GM23248 (cell line): ENCODE results near the gene MLLT10.

ENCODE experiments used
- EZH2 ChIP-seq: fragments of 200-600 bp; sonication (generic); IDR thresholded peaks from 2 replicates; pipeline ENCODE4 v1.6.1; 2018; ENCODE audit warnings: antibody characterized with exemption, mild to moderate bottlenecking; ENCODE audit not compliant: insufficient read depth, poor library complexity, severe bottlenecking
- EZH2phosphoT487 ChIP-seq: fragments of 200-600 bp; sonication (generic); IDR thresholded peaks from 2 replicates; pipeline ENCODE4 v1.6.1; 2018; ENCODE audit warnings: antibody characterized with exemption, moderate library complexity, mild to moderate bottlenecking, low read depth; ENCODE audit not compliant: insufficient read depth

DNA sequence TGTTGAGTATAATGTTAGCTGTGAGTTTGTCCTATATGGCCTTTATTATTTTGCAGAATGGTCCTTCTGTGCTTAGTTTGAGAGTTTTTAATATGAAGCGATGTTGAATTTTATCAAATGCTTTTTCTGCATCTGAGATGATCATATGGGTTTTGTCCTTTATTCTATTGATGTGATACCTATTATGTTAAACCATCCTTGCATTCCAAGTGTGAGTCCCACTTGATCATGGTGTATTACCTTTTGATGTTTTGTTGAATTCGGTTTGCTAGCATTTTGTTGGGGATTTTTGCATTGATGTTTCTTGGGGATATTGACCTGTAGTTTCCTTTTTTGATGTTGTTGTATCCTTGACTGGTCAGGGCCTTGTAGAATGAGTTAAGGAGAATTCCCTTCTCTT lies 166.4 kb downstream of the MLLT10 start:
- TF ChIP-seq EZH2phosphoT487 (no peak), EZH2 (no peak)
